Measurements from ENCODE around the gene MRM3.

GRCh38 chr17:773016-773415 is 9.1 kb upstream of the MRM3 start:
- TF ChIP-seq CTCF (IDR thresholded peaks at IDR 0.05; ENCODE audit: extremely low read depth in 1 of 2, insufficient read depth in 1 of 2, low read depth in 1 of 2, low read length in 2 of 2) = no peak
- no peak for TF ChIP-seq FOS (IDR thresholded peaks at IDR 0.05; ENCODE audit: borderline replicate concordance, insufficient read depth, low read length)
